Fibroblast of lung (primary cell): ENCODE results near the gene PSME3.

ENCODE experiments used
- CTCF ChIP-seq, 2 donors: IDR thresholded peaks in 1 of 2; conservative IDR thresholded peaks in 1 of 2; 1 replicate in 1 of 2; 2 replicates in 1 of 2; pipeline ENCODE4 v1.5.1; 2011 to 2012; ENCODE audit warnings: low read length in 2 of 2, control low read depth in 1 of 2, inconsistent platforms in 1 of 2, low read depth in 1 of 2, mild to moderate bottlenecking in 1 of 2
- EZH2 ChIP-seq: IDR thresholded peaks from 2 replicates; pipeline ENCODE4 v1.5.1; 2012; ENCODE audit warnings: low read length, control low read depth, mild to moderate bottlenecking; ENCODE audit errors: missing control alignments

GRCh38 chr17:42880776-42881310, 47.6 kb downstream of the PSME3 start:
- no peak for TF ChIP-seq CTCF (conservative IDR thresholded peaks at IDR 0.05 in 1 of 2, IDR thresholded peaks at IDR 0.05 in 1 of 2; ENCODE audit: low read depth in 1 of 2, low read length in 2 of 2)
- no peak for TF ChIP-seq EZH2
